Activated CD4-positive, alpha-beta T cell treated with anti-CD3 and anti-CD28 coated beads, Interleukin-2, amount 10 ng/mL, durations not matched to agents 7 days and 5 days (primary cell): ENCODE results near the gene PDE6B. TPM values are rescaled to one million over a fixed set of nuclear protein-coding genes. Genes with fewer than 3 reads are reported as not detected.

ENCODE experiments used
- CTCF ChIA-PET: fragments of 350-600 bp; sonication (Branson Sonifier 250); formaldehyde crosslinking; loops from one replicate; lab custom pipeline; 2021; ENCODE audit warnings: antibody characterized with exemption; lab: Charles Lee
- POLR2A ChIA-PET: fragments of 350-600 bp; sonication (Branson Sonifier 250); formaldehyde crosslinking; loops from one replicate; lab custom pipeline; 2021; ENCODE audit warnings: antibody characterized with exemption; lab: Charles Lee
- DNase-seq: peaks from one replicate; pipeline ENCODE4 v3.0.0-alpha.2; 2020
- H3K27ac Mint-ChIP-seq: one replicate; pipeline ENCODE4 v1.8.0; 2021; ENCODE audit warnings: mild to moderate bottlenecking, moderate library complexity, mixed read lengths
- H3K27me3 Mint-ChIP-seq: one replicate; pipeline ENCODE4 v1.8.0; 2021; ENCODE audit warnings: mixed read lengths
- H3K36me3 Mint-ChIP-seq: one replicate; pipeline ENCODE4 v1.8.0; 2021; ENCODE audit warnings: low read depth, mixed read lengths
- H3K4me1 Mint-ChIP-seq: one replicate; pipeline ENCODE4 v1.8.0; 2021; ENCODE audit warnings: mixed read lengths
- H3K4me3 Mint-ChIP-seq: one replicate; pipeline ENCODE4 v1.8.0; 2021; ENCODE audit warnings: mild to moderate bottlenecking, moderate library complexity, mixed read lengths
- H3K9me3 Mint-ChIP-seq: one replicate; pipeline ENCODE4 v1.8.0; 2021; ENCODE audit warnings: mixed read lengths
- total RNA-seq, 2 experiments: library from RNA; stranded (reverse); gene quantifications; one replicate each; pipeline ENCODE4 v1.2.3, GENCODE V29; 2021

Gene PDE6B
- total RNA-seq, 2 experiments from 2014 or later, result 15.9 to 18.7 TPM

DNA sequence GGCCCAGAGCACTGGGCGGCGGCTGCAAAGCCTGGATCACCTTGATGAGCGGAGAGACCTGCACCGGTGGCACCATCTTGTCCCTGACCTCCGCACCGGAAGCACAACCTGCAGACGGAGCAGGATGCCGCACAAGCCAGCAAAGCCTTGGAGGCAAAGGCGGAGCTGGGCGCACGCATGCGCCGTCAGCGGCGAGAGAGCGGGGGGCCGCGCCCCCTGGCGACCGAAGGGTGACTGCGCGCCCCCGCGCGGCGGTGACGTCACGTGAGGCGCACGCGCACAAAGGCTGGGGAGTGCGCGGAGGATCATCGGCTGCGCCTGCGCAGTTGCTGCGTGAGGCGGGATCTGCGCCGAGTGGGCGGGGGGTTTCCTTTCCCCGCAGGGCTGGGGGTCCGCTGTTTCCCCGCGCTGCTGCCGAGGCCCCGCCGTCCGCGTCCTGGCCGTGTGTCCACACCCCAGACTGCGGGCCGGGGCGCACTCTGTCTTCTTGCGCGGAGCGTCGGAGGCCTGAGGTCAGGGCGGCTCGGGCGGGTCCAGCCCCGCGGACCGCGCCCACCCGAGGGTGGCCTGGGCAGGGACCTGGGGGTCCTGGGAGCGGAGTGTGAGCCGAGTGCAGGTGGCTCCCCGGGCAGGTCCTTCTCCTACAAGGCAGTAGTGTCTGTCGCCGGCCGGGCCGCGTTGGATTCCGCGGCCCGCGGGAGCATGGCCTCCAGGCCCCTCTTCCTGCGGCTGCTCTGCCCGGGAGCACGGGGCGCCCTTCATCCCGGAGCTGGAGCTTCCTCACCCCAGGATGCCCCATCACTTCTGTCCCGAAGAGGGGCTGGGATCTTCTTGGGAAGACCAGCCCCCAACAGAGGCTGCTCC lies 49.0 kb downstream of the PDE6B start, which contains the start of the genes ATP5ME and MYL5:
ATP5ME (minus strand) TSS at position 105 of the 864 bp plus-strand sequence; CDS start at position 76, 29 bp downstream.
MYL5 (plus strand) TSS at position 371 of the 864 bp plus-strand sequence. CDS start 3,485 bp downstream, outside the sequence.
- peak; percentile 98 for DNase-seq
- Mint-ChIP-seq H3K9me3 (no peaks in the 10 kb centered on the region), H3K27ac (peak within 1 kb of the TSS; percentile 89), H3K4me3 (peak within 1 kb of the TSS; percentile 86), H3K36me3 (peaks cover 26% of the 10 kb centered on the region), H3K27me3 (no peaks in the 10 kb centered on the region), H3K4me1 (peaks cover 8% of the 10 kb centered on the region)
- CTCF ChIA-PET, result interaction anchor here (0.6 to 2.5 kb wide), 7 partner anchors 8 to 546 kb away, joined by 3 to 22 read pairs (median 3); no protein-coding TSS in a partner anchor
- POLR2A ChIA-PET, result interaction anchor here (0.9 kb wide), 1 partner anchor 10 kb away, joined by 4 read pairs; no protein-coding TSS in a partner anchor

DNA sequence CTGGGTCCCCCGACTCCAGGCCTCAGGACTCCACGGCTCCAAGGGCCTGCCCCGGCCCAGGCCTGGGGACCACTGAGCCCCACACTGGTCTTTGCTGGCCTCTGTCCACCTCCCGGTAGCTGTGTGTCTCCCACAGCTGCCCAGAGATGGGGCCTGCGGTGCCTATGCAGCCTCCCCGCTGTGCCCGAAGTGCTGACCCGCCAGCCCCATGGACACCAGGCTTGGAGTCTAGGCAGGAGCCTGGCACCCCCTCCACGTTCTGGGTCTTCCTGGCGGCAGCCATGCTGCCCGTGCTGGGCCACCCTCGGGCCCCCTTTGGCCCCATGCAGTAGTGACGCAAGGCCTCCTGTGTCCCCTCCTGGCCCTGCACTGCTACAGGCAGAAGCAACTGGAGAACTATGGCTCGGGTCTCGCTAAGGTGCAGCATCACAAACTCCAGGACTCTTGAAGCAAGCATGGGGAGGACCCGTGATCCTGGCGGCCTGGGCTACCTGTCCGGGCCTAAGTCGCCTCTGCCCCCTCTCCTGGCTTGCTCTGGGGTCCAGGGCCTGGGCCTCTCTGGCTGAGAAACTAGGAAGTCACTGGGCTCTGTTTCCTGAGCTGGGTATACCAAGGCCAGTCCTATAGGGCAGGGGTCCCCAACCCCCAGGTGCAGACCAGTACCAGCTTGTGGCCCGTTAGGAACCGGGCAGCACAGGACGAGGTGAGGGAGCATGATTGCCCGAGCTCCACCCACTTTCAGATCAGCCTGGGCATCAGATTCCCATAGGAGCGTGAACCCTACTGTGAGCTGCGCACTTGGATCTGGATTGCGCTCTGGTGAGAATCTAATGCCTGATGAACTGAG lies 49.9 kb downstream of the PDE6B start:
- Mint-ChIP-seq H3K4me1 (peaks cover 11% of the 10 kb centered on the region), H3K4me3 (peak overlapping the region; percentile 86), H3K9me3 (no peaks in the 10 kb centered on the region), H3K36me3 (peaks cover 22% of the 10 kb centered on the region), H3K27me3 (no peaks in the 10 kb centered on the region), H3K27ac (peak overlapping the region; percentile 89)
- ChIA-PET CTCF (interaction anchor here (1.6 to 2.5 kb wide), 2 partner anchors 9 to 11 kb away, joined by 3 to 22 read pairs; no protein-coding TSS in a partner anchor), POLR2A (no interaction called here)
- DNase-seq, result no peak

DNA sequence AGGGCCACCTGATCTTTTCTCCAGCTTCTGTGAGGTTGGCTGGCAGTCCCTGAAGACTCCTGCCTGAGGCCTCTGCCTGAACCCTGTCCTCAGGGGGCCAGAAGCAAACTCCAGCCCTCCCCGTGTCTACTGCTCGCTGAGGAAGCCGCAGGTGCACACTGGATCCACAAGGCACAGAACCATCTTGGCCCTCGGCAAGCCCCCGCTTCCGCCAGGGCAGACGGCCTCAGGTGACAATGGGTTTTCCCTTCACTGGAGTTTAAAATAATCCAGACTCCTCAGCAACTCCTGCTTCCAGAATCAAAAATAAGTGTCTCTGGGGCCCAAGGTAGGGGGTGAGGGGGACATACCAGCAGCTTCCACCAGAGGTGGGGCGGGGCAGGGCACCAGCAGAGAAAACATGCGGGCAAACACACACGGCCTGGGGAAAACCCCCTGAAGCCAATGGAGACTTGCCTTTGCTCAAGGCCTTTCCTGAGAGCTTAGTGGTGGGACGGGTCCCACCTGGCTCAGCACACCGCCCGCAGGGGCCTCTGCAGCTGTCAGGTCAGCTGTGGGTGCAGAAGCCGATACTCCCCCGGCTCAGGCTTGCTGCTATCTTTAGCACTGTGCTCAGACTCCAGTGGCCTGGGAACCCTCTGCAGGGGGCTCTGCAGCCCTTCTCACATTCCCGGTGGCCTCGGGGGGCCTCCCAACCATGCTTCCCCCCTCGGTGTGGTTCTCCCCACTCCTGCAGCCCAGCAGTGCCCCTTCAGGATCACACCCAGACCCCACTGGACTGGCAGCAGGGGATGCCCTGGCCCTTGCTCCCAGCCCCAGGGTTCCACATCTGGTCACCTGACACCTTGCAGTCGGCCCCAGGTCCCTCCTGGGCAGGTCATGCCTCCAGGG lies 50.9 kb downstream of the PDE6B start:
- no peaks in the 10 kb centered on the region for H3K9me3 Mint-ChIP-seq
- H3K4me3 Mint-ChIP-seq, result peak overlapping the region; percentile 86
- H3K27ac Mint-ChIP-seq, result peak overlapping the region; percentile 89
- POLR2A ChIA-PET, result no interaction called here
- H3K27me3 Mint-ChIP-seq, result no peaks in the 10 kb centered on the region
- DNase-seq, result no peak
- peaks cover 16% of the 10 kb centered on the region for H3K4me1 Mint-ChIP-seq
- CTCF ChIA-PET, result no interaction called here
- H3K36me3 Mint-ChIP-seq, result peaks cover 14% of the 10 kb centered on the region

DNA sequence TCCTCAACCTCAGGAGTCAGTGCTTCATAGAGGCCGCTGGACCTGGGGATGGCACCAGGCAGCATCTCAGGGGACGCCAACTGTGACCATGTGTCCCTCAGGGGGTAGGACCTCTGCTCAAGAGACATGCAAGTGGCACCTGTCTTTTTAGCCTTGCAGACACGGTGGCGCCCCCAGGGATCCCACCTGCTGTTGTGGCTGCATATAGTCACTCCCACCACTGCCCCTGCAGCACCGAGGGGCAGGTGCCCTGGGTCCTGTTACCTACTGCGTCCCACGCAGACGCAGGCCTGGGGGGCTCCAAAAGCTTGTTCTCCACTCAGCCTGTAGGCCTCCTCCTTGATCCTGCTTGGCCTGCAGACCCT lies 51.5 kb downstream of the PDE6B start:
- H3K9me3 Mint-ChIP-seq, result no peaks in the 10 kb centered on the region
- POLR2A ChIA-PET, result no interaction called here
- H3K36me3 Mint-ChIP-seq, result peaks cover 8% of the 10 kb centered on the region
- CTCF ChIA-PET, result no interaction called here
- no peak overlapping the region for H3K4me3 Mint-ChIP-seq
- DNase-seq, result no peak
- peak overlapping the region; percentile 60 for H3K27ac Mint-ChIP-seq
- peaks cover 16% of the 10 kb centered on the region for H3K4me1 Mint-ChIP-seq
- no peaks in the 10 kb centered on the region for H3K27me3 Mint-ChIP-seq

DNA sequence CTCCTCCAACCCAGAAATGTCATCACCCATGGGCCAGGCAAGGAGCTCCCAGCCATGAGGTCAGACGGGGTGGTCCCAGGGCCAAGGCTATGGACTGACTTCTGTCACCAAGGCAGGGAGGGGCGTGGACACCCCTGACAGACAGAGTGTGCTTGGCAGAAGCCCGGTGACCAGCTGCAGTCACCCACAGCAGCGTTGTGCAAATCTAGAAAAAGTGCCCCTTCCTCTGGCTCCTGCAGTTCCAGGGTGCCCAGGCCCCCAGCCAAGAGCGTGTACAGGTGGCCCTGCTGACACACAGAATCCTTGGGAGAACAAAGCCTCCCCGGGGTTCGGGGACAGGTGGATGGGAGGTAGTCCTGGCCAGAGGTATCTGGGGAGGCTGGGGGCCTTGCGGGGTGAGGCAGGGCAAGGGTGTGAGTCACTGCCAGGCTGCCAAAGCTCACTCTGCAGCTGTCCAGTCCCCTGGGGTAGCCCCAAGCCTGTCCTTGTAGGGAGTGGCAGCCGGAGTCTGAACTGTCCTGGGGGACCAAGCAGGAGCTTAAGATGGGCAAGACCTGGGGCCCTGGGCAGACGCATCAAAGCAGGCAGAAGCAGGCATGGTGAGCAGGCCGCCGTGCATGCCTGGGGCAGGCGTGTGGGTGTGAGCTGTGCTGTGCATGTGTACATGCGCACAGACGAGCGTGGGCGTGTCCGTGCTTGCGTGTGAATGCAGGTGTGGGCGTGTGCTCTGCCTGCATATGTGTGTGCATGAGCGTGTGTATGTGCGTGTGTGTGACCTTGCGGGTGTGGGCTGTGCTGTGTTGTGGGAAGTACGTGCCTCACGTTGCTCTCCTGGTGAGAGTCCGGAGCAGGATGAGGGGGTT lies 52.3 kb downstream of the PDE6B start:
- DNase-seq, result no peak
- H3K27ac Mint-ChIP-seq, result no peak overlapping the region
- ChIA-PET CTCF (no interaction called here), POLR2A (no interaction called here)
- H3K4me3 Mint-ChIP-seq, result no peak overlapping the region
- H3K27me3 Mint-ChIP-seq, result no peaks in the 10 kb centered on the region
- peaks cover 5% of the 10 kb centered on the region for H3K36me3 Mint-ChIP-seq
- no peaks in the 10 kb centered on the region for H3K9me3 Mint-ChIP-seq
- H3K4me1 Mint-ChIP-seq, result peaks cover 14% of the 10 kb centered on the region

DNA sequence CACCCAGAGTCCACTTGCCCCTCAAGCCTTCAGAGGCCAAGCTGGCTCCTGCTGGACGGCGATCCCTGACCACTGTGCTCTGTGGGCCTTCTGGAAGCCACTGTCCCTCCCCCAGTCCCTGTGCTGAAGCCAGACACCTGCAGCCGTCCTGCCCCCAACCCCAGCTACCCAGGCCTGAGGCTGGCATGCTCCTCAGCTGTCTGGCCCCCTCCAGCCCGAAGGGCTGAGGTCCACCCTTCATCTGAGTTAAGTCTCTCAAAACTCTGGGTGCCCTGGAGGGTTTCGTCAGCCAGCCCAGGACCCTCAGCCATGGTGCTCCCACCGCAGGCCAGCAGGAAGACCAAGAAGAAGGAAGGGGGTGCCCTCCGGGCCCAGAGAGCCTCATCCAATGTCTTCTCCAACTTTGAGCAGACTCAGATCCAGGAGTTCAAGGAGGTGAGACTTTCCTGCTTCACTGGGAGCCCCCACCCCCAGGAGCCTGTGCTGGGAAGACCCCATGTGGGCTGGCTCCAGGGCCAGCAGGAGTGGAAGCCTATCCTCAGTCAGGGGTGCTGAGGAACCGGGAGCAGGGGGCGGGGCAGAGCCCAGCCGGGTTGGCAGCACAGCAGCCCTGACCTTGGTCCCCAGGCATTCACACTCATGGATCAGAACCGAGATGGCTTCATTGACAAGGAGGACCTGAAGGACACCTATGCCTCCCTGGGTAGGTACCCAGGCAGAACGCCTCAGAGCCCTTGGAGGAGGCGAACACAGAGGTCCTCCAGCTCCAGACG lies 53.1 kb downstream of the PDE6B start:
- no peak overlapping the region for H3K4me3 Mint-ChIP-seq
- peaks cover 9% of the 10 kb centered on the region for H3K4me1 Mint-ChIP-seq
- POLR2A ChIA-PET, result no interaction called here
- DNase-seq, result no peak
- no peaks in the 10 kb centered on the region for H3K27me3 Mint-ChIP-seq
- H3K36me3 Mint-ChIP-seq, result peaks cover 1% of the 10 kb centered on the region
- CTCF ChIA-PET, result no interaction called here
- H3K9me3 Mint-ChIP-seq, result no peaks in the 10 kb centered on the region
- H3K27ac Mint-ChIP-seq, result no peak overlapping the region

DNA sequence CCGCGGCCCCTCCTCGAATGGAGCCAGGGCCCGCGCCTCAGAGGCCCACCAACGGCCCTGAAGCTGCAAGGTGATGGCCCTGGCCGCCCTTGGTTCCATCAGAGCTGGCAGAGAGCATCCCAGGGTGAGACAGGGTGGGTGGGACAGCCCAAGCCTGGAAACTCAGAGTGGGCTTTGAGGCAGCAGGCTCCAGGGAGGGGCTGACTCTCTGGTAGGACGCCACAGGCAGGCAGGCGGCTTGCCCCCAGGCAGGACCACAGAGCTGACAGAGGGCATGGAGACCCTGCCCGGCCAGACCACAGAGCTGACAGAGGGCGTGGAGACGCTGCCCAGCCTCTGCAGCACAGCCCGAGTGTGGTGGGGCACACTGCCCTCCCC lies 53.7 kb downstream of the PDE6B start:
- ChIA-PET CTCF (no interaction called here), POLR2A (no interaction called here)
- Mint-ChIP-seq H3K27me3 (no peaks in the 10 kb centered on the region), H3K4me1 (peaks cover 10% of the 10 kb centered on the region), H3K4me3 (no peak overlapping the region), H3K36me3 (peaks cover under 1% of the 10 kb centered on the region), H3K27ac (peak overlapping the region; percentile 15), H3K9me3 (no peaks in the 10 kb centered on the region)
- DNase-seq, result no peak

DNA sequence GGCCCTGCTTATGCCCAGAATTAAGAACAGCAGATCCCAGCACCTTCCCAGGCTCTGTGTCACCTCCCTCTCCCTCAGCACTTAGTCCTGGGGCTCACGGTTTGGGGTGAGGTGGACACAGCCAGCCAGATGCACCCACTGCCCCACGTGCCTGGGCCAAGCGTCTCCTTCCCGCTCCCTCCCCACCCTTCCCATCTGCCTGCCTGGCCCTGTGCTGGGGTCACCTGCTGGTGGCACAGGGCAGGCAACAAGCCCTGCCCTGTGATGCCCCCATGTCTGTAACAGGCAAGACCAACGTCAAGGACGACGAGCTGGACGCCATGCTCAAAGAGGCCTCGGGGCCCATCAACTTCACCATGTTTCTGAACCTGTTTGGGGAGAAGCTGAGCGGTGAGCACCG lies 54.3 kb downstream of the PDE6B start:
- ChIA-PET POLR2A (no interaction called here), CTCF (no interaction called here)
- Mint-ChIP-seq H3K27me3 (no peaks in the 10 kb centered on the region), H3K27ac (peak overlapping the region; percentile 13), H3K4me1 (peaks cover 10% of the 10 kb centered on the region), H3K4me3 (no peak overlapping the region), H3K36me3 (no peaks in the 10 kb centered on the region), H3K9me3 (no peaks in the 10 kb centered on the region)
- DNase-seq, result no peak

DNA sequence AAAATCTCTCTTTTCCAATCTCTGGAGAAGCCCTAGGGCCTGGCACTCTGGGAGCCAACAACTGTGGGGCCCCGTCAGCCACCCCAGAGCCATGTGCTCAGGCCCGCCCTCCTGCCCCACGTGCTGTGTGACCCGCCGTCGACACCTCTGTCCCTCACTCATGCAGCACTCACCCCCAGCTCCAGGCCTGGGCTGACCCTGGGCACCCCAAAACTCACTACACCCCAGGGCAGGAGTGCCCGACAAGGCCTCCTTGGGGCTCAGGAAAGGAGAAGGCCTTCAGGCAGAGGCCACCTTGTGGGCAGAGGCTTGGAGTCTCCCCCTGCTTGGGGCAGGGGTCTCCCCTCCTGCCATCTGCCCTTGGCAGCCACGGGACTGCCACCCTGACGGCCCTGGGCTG lies 54.7 kb downstream of the PDE6B start:
- Mint-ChIP-seq H3K4me1 (peaks cover 10% of the 10 kb centered on the region), H3K36me3 (no peaks in the 10 kb centered on the region), H3K27ac (peak overlapping the region; percentile 31), H3K27me3 (no peaks in the 10 kb centered on the region), H3K4me3 (peak overlapping the region; percentile 22), H3K9me3 (no peaks in the 10 kb centered on the region)
- no peak for DNase-seq
- ChIA-PET CTCF (interaction anchor here (1.1 kb wide), 1 partner anchor 17 kb away, joined by 3 read pairs; no protein-coding TSS in a partner anchor), POLR2A (no interaction called here)

DNA sequence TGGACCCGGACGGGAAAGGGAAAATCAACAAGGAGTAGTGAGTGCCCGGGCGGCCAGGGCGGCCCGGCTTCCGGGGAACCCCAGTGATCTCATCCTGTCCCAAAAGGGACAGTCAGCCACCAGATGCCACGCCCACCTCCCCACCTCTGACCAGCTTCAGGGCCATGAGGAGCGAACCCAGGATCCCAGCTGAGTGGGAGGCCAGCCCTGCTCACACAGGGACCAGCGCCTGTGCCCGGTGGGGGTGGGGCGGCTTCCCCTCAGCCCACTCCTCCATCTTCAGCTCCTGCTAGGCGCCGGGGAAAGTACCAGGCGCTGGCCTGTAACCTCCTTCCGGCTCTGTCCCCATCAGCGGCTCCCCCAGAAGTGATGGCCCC lies 55.2 kb downstream of the PDE6B start:
- Mint-ChIP-seq H3K27me3 (no peaks in the 10 kb centered on the region), H3K27ac (peak overlapping the region; percentile 69), H3K36me3 (no peaks in the 10 kb centered on the region), H3K9me3 (no peaks in the 10 kb centered on the region), H3K4me1 (peaks cover 10% of the 10 kb centered on the region), H3K4me3 (peak overlapping the region; percentile 32)
- ChIA-PET CTCF (interaction anchor here (1.1 kb wide), 1 partner anchor 17 kb away, joined by 3 read pairs; no protein-coding TSS in a partner anchor), POLR2A (no interaction called here)
- DNase-seq, result no peak
